Rectal smooth muscle tissue (tissue), 1 donor: Measurements from ENCODE around the gene PDE8B.
A peak's percentile ranks its signal among the peaks of the same experiment; 100 is the strongest.

Experiments
- H3K27ac ChIP-seq: one replicate; pipeline ENCODE4 v1.7.0; 2013; ENCODE audit warnings: low read depth, low read length, inconsistent platforms
- H3K27me3 ChIP-seq: one replicate; pipeline ENCODE4 v1.7.0; 2013; ENCODE audit warnings: low read length; ENCODE audit not compliant: control insufficient read depth, insufficient read depth
- H3K36me3 ChIP-seq: one replicate; pipeline ENCODE4 v1.7.0; 2013; ENCODE audit warnings: low read length; ENCODE audit not compliant: control insufficient read depth, insufficient read depth
- H3K4me1 ChIP-seq: one replicate; pipeline ENCODE4 v1.7.0; 2013; ENCODE audit warnings: low read length; ENCODE audit not compliant: control insufficient read depth, insufficient read depth
- H3K4me3 ChIP-seq: one replicate; pipeline ENCODE4 v1.7.0; 2013; ENCODE audit warnings: low read length
- H3K9ac ChIP-seq: one replicate; pipeline ENCODE4 v1.7.0; 2013; ENCODE audit warnings: low read length

The PDE8B gene

DNA sequence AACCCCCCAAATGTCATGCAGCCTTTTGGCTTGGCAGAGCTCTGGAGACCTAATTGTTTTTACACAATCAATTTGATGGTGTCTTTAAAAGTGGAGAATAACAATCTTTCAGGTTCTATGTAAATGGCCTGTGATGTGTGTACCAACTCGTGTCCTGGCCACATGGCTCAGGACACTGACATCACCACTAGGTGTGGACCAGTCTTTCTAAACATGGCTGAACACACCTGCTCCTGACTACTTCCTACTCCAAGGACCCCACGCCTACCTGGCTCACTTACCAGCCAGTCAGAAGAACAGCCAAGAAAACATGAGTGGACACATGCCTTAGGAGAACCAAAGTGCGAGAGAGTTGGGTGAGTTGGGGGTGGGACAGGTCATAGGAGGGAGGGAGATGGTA lies 210.5 kb downstream of the PDE8B start:
- Histone ChIP-seq H3K4me1 (no peaks in the 10 kb centered on the region), H3K27ac (no peak overlapping the region), H3K36me3 (no peaks in the 10 kb centered on the region), H3K27me3 (no peaks in the 10 kb centered on the region), H3K4me3 (no peak overlapping the region), H3K9ac (no peak overlapping the region)

DNA sequence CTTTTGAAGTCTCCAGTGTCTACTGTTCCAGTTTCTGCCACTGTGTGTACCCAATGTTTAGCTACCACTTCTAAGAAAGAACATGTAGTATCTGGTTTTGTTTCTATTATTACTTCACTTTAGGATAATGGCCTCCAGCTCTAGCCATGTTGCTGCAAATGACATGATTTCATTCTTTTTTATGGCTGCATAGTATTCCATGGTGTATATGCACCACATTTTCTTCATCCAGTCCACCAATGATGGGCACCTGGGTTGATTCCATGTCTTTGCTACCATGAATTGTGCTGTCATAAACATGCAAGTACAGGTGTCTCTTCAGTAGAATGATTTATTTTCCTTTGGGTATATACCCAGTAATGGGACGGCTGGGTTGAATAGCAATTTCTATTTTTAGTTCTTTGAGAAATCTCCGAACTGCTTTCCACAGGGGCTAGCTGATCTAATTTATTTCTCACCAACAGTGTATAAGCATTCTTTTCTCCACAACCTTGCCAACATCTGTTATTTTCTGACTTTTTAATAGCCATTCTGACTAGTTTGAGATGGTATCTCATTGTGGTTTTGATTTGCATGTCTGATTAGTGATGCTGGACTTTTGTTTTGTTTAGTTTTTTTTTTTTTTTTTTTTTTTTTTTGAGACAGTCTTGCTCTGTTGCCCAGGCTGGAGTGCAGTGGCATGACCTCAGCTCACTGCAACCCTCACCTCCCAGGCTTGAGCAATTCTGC lies 212.7 kb downstream of the PDE8B start:
- no peak overlapping the region for H3K9ac ChIP-seq
- no peak overlapping the region for H3K4me3 ChIP-seq
- H3K36me3 ChIP-seq: no peaks in the 10 kb centered on the region
- H3K27ac ChIP-seq: no peak overlapping the region
- no peaks in the 10 kb centered on the region for H3K27me3 ChIP-seq
- H3K4me1 ChIP-seq: peaks cover 4% of the 10 kb centered on the region

DNA sequence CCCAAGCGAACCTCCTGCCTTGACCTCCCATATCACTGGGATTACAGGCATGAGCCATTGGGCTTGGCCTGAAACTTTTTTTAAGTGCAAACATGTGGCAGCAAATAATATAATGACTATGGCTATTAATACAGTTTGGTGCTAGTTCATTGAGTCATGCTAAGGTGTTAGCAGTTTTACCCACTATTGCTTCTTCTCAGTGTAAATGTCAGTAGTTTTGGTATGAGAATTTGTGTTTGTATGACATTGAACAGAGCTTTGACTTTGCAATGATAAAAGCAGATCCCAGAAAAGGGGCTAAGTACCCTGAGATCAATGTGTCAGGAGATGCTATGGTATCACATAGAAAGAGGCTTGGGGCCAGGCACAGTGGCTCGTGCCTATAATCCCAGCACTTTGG lies 214.4 kb downstream of the PDE8B start:
- no peak overlapping the region for H3K9ac ChIP-seq
- H3K36me3 ChIP-seq: no peaks in the 10 kb centered on the region
- H3K27me3 ChIP-seq: no peaks in the 10 kb centered on the region
- H3K4me3 ChIP-seq: no peak overlapping the region
- peaks cover 18% of the 10 kb centered on the region for H3K4me1 ChIP-seq
- no peak overlapping the region for H3K27ac ChIP-seq

DNA sequence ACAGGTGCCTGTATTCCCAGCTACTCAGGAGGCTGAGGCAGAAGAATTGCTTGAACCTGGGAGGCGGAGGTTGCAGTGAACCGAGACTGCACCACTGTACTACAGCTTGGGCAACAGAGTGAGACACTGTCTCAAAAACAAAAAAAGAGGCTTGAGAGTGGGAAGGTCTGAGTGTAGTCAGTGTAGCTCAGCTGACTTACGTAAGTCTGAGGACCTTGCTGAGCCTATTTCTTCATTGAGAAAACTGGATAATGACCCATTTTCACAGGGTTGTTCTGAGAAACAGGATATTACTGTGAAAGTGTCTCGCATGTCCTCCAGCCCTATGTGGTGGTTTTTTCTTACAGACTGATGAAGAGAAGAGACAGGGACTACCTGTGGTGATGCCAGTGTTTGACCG lies 214.9 kb downstream of the PDE8B start:
- Histone ChIP-seq H3K36me3 (no peaks in the 10 kb centered on the region), H3K4me1 (peaks cover 18% of the 10 kb centered on the region)

DNA sequence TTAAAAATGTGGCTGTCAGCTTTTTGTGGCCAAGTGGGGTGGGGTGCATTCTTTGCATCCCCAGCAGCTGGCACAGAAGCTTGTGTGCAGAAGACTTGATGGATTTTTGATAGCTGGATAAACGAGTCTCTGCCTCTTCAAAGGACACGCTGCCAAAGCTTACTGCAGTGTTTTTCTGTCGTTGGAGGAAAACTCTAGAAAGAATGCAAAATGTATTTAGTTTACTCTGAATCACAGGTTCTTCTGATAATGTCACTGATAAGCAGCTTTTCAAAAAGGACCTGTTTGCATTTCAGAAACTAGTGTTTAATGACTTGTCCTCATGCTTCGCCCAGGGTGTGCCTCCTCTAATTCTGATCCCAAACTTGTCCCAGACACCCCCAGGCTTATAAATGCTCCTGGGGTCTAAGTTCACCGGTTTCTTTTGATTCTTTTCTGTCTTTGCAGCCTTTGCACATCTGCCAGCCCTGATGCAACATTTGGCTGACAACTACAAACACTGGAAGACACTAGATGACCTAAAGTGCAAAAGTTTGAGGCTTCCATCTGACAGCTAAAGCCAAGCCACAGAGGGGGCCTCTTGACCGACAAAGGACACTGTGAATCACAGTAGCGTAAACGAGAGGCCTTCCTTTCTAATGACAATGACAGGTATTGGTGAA lies 215.6 kb downstream of the PDE8B start:
- no peak overlapping the region for H3K27ac ChIP-seq
- H3K9ac ChIP-seq: no peak overlapping the region
- H3K4me1 ChIP-seq: peaks cover 18% of the 10 kb centered on the region
- H3K27me3 ChIP-seq: no peaks in the 10 kb centered on the region
- no peaks in the 10 kb centered on the region for H3K36me3 ChIP-seq
- no peak overlapping the region for H3K4me3 ChIP-seq

More for the DNA sequence above, 214.9 kb downstream of the PDE8B start:
- Histone ChIP-seq H3K4me3 (no peak overlapping the region), H3K27ac (no peak overlapping the region), H3K9ac (no peak overlapping the region), H3K27me3 (no peaks in the 10 kb centered on the region)

DNA sequence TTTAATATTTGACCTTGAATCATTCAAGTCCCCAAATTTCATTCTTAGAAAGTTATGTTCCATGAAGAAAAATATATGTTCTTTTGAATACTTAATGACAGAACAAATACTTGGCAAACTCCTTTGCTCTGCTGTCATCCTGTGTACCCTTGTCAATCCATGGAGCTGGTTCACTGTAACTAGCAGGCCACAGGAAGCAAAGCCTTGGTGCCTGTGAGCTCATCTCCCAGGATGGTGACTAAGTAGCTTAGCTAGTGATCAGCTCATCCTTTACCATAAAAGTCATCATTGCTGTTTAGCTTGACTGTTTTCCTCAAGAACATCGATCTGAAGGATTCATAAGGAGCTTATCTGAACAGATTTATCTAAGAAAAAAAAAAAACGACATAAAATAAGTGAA lies 216.2 kb downstream of the PDE8B start:
- Histone ChIP-seq H3K27ac (no peak overlapping the region), H3K4me1 (peaks cover 18% of the 10 kb centered on the region), H3K9ac (no peak overlapping the region), H3K27me3 (no peaks in the 10 kb centered on the region), H3K36me3 (no peaks in the 10 kb centered on the region), H3K4me3 (no peak overlapping the region)

DNA sequence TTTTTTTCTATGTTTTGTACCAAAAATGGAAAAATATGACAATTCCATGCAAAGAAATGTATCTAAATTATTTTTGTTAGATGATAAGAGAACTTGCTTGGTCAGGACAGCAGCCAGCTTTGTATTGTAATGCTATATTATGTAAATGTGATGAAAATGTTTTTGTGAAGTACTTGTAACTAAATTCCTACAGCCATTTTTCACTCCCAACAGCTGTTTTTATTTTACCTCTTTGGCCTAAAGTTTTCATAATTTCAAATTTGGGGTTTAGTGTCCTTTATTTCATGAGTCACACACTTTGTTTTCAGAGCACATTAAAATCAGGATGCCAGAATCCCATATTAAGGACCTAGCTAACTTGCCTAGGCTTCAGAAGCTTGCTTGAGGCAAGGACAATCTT lies 217.5 kb downstream of the PDE8B start:
- peak overlapping the region; percentile 48 for H3K27ac ChIP-seq
- no peak overlapping the region for H3K9ac ChIP-seq
- H3K36me3 ChIP-seq: no peaks in the 10 kb centered on the region
- no peak overlapping the region for H3K4me3 ChIP-seq
- no peaks in the 10 kb centered on the region for H3K27me3 ChIP-seq
- H3K4me1 ChIP-seq: peaks cover 18% of the 10 kb centered on the region

DNA sequence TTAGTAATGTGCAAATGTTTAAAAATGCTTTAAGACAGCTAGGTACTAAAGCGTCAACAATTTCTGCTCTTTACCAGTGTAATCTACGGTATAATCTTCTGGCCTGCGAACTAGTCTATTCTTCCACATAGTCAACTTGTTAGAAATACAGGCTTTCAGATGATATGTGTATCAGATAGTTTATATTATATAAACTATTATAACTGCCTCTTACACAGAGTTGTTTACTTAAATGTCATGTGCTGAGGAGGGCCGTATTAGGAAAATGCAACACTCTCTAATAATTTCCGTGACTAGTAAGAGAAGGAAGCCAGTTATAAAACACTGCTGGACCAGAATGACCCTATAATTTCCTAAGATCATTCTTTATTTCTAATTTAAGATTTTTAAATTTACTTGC lies 218.0 kb downstream of the PDE8B start:
- no peak overlapping the region for H3K9ac ChIP-seq
- no peaks in the 10 kb centered on the region for H3K36me3 ChIP-seq
- H3K27ac ChIP-seq: peak overlapping the region; percentile 48
- no peak overlapping the region for H3K4me3 ChIP-seq
- H3K4me1 ChIP-seq: peaks cover 18% of the 10 kb centered on the region
- no peaks in the 10 kb centered on the region for H3K27me3 ChIP-seq

DNA sequence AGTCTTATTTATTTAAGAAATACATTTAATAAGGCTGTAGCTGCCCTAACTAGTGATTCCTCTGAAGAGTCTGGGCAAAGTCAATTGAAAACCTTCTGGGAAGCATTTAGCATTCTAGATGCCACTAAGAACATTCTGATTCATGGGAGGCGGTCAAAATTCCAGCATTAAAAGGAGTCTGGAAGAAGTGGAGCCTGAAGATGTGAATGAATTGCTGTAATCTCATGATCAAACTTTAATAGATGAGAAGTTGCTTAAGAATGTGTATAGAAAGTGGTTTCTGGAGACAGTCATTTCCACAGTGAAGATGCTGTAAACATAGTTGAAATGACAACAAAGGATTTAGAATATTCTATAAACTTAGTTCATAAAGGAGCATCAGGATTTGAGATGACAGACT lies 220.2 kb downstream of the PDE8B start:
- H3K27ac ChIP-seq: no peak overlapping the region
- H3K4me1 ChIP-seq: peaks cover 18% of the 10 kb centered on the region
- H3K36me3 ChIP-seq: no peaks in the 10 kb centered on the region
- H3K4me3 ChIP-seq: no peak overlapping the region
- no peak overlapping the region for H3K9ac ChIP-seq
- H3K27me3 ChIP-seq: no peaks in the 10 kb centered on the region

DNA sequence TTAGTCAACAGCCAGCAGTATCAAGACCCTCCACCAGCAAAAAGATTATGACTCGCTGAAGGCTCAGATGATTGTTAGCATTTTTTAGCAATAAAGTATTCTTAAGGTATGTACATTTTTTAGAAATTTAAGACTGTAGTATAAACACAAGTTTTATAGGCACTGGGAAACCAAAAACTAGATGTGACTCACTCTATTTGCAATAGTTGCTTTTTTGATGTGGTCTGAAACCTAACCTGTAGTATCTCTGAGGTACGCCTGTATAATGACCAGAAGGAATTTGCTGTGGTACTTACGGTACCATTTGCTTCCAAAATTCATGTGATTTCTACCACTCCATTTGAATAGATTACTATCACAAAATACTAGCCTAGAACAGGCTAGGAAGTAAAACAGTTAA lies 220.8 kb downstream of the PDE8B start:
- H3K27ac ChIP-seq: no peak overlapping the region
- no peaks in the 10 kb centered on the region for H3K36me3 ChIP-seq
- no peak overlapping the region for H3K4me3 ChIP-seq
- no peaks in the 10 kb centered on the region for H3K27me3 ChIP-seq
- H3K4me1 ChIP-seq: peaks cover 18% of the 10 kb centered on the region
- H3K9ac ChIP-seq: no peak overlapping the region

DNA sequence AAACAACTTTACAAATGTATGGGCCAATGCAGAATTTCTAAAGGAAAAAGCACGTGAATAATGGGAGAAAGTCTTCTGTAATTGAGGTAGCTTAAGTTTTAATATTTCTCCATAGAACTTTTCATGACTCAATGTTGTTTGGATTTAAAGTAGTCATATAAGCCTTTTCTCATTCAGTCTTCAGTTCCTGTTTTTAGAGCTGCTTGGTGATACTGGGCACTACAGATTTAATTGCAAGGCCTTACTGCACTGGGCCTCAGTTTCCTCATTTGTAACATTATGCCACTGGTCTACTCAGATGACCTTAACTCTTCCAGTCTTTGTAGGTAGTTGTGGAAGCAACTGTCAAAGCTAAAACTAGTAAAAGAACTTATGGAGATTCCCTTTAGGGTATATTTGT lies 221.2 kb downstream of the PDE8B start:
- Histone ChIP-seq H3K9ac (no peak overlapping the region), H3K27me3 (no peaks in the 10 kb centered on the region), H3K27ac (no peak overlapping the region), H3K4me1 (peaks cover 18% of the 10 kb centered on the region), H3K4me3 (no peak overlapping the region), H3K36me3 (no peaks in the 10 kb centered on the region)

DNA sequence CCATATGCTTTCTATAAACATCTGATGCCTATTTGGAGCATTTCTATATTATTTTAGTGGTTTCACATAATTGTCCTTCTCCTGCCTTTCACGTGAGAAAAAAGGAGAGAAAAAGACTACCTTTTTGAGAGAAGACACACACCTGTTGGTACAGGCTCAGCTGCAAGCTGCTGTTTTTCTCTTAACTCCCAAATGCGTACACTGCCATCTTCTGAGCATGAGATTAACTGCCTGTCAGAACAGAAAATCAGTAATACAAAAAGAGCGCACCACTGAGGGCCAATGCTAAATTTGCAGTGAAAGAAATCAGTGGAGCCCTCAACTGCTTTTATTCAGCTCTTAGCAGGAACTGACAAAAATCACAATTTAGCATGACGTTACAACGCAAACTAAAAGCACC lies 226.7 kb downstream of the PDE8B start:
- Histone ChIP-seq H3K27ac (no peak overlapping the region), H3K9ac (no peak overlapping the region), H3K4me3 (no peak overlapping the region), H3K27me3 (no peaks in the 10 kb centered on the region), H3K4me1 (peaks cover 3% of the 10 kb centered on the region), H3K36me3 (no peaks in the 10 kb centered on the region)

DNA sequence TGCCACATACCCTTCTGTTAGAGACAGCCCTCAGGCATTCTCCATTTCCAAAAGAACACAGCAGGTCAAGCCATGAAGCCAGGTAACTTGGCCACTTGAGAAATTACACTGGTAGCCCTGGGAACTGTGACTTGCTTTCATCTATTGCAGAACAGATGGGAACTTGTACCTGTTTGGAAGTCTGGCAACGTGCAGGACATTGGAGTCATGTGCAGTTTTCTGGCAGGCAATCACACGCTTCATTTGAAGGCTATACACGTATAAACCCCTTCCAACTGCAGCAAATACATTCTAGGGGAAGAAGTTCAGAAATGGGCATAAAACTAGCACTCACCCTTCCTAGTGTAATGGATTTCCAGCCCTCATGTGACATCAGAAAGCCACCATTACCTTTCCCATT lies 227.6 kb downstream of the PDE8B start:
- peaks cover 3% of the 10 kb centered on the region for H3K4me1 ChIP-seq
- no peak overlapping the region for H3K4me3 ChIP-seq
- no peaks in the 10 kb centered on the region for H3K36me3 ChIP-seq
- no peak overlapping the region for H3K27ac ChIP-seq
- no peaks in the 10 kb centered on the region for H3K27me3 ChIP-seq
- no peak overlapping the region for H3K9ac ChIP-seq
